ENCODE results near the gene UMODL1. TPM values are rescaled to one million over a fixed set of nuclear protein-coding genes. Genes with fewer than 3 reads are reported as not detected.

UMODL1 gene
- total RNA-seq, 3 donors from 2014 or later (not counting 1 experiment from before 2014, with no cell fraction given): 0.14 to 0.28 TPM; not detected in 1

GRCh38 chr21:42030311-42030710 is 40.8 kb upstream of the UMODL1 start:
- H3K27ac Mint-ChIP-seq: no peak overlapping the region
- Histone ChIP-seq H3K4me1 (ENCODE audit: control insufficient read depth, insufficient read depth, low read length) (no peaks in the 10 kb centered on the region), H3K4me3 (ENCODE audit: low read length) (no peak overlapping the region), H3K36me3 (ENCODE audit: control insufficient read depth, insufficient read depth, low read length) (no peaks in the 10 kb centered on the region), H3K27me3 (ENCODE audit: control insufficient read depth, insufficient read depth, low read length) (peaks cover 2% of the 10 kb centered on the region), H3K9me3 (ENCODE audit: control insufficient read depth, insufficient read depth, low read length) (no peaks in the 10 kb centered on the region), H3K27ac (ENCODE audit: low read length) (no peak overlapping the region)
- no peak for TF ChIP-seq CTCF (IDR thresholded peaks at IDR 0.05)
- no peaks in the 10 kb centered on the region for H3K9me3 Mint-ChIP-seq
- no peak overlapping the region for H3K4me3 Mint-ChIP-seq
- no peaks in the 10 kb centered on the region for H3K36me3 Mint-ChIP-seq
- DNase-seq (no peak), ATAC-seq (no peak)
- peaks cover 15% of the 10 kb centered on the region in 2 donors for H3K27me3 Mint-ChIP-seq (ENCODE audit: low read depth in 2 of 2)
- intact Hi-C loops (cut with micrococcal nuclease): no loop called here
- peaks cover 0 to 6% of the 10 kb centered on the region in 2 donors for H3K4me1 Mint-ChIP-seq
- WGBS (ENCODE audit: insufficient coverage): 87% methylated on average over 4 of the region's 4 CpGs

GRCh38 chr21:42031241-42031640 is 39.9 kb upstream of the UMODL1 start:
- TF ChIP-seq CTCF (IDR thresholded peaks at IDR 0.05): no peak
- H3K27me3 ChIP-seq (ENCODE audit: control insufficient read depth, insufficient read depth, low read length): peaks cover 2% of the 10 kb centered on the region
- intact Hi-C loops (cut with micrococcal nuclease): no loop called here
- H3K9me3 ChIP-seq (ENCODE audit: control insufficient read depth, insufficient read depth, low read length): no peaks in the 10 kb centered on the region
- H3K4me3 Mint-ChIP-seq: no peak overlapping the region
- WGBS (ENCODE audit: insufficient coverage): 91% methylated on average over 9 of the region's 9 CpGs
- ATAC-seq: no peak
- no peaks in the 10 kb centered on the region for H3K36me3 ChIP-seq (ENCODE audit: control insufficient read depth, insufficient read depth, low read length)
- H3K27me3 Mint-ChIP-seq (ENCODE audit: low read depth in 2 of 2): peaks cover 15% of the 10 kb centered on the region in 2 donors
- H3K4me3 ChIP-seq (ENCODE audit: low read length): no peak overlapping the region
- DNase-seq: no peak
- no peak overlapping the region for H3K27ac Mint-ChIP-seq
- H3K27ac ChIP-seq (ENCODE audit: low read length): no peak overlapping the region
- H3K4me1 Mint-ChIP-seq: peaks cover 0 to 6% of the 10 kb centered on the region in 2 donors
- no peaks in the 10 kb centered on the region for H3K9me3 Mint-ChIP-seq
- H3K4me1 ChIP-seq (ENCODE audit: control insufficient read depth, insufficient read depth, low read length): no peaks in the 10 kb centered on the region
- H3K36me3 Mint-ChIP-seq: no peaks in the 10 kb centered on the region

- H3K27me3 Mint-ChIP-seq (ENCODE audit: low read depth in 2 of 2): peaks cover 15% of the 10 kb centered on the region in 2 donors
- no peak for ATAC-seq
Observed at GRCh38 chr21:42031816-42032215, 39.3 kb upstream of the UMODL1 start.

More at GRCh38 chr21:42031816-42032215, 39.3 kb upstream of the UMODL1 start:
- no peaks in the 10 kb centered on the region for H3K4me1 ChIP-seq (ENCODE audit: control insufficient read depth, insufficient read depth, low read length)
- H3K9me3 ChIP-seq (ENCODE audit: control insufficient read depth, insufficient read depth, low read length): no peaks in the 10 kb centered on the region
- H3K36me3 Mint-ChIP-seq: no peaks in the 10 kb centered on the region
- H3K27me3 ChIP-seq (ENCODE audit: control insufficient read depth, insufficient read depth, low read length): peaks cover 2% of the 10 kb centered on the region
- H3K4me1 Mint-ChIP-seq: peaks cover 0 to 3% of the 10 kb centered on the region in 2 donors
- H3K4me3 Mint-ChIP-seq: no peak overlapping the region
- H3K27ac ChIP-seq (ENCODE audit: low read length): no peak overlapping the region
- 44% methylated on average over 4 of the region's 4 CpGs for WGBS (ENCODE audit: insufficient coverage)
- intact Hi-C loops (cut with micrococcal nuclease): no loop called here
- H3K4me3 ChIP-seq (ENCODE audit: low read length): no peak overlapping the region
- no peaks in the 10 kb centered on the region for H3K9me3 Mint-ChIP-seq
- no peaks in the 10 kb centered on the region for H3K36me3 ChIP-seq (ENCODE audit: control insufficient read depth, insufficient read depth, low read length)
- no peak for TF ChIP-seq CTCF (IDR thresholded peaks at IDR 0.05)
- H3K27ac Mint-ChIP-seq: no peak overlapping the region
- no peak for DNase-seq
